Panc1 (cell line): ENCODE results near the gene KCNIP4.

ENCODE experiments used
- TCF7L2 ChIP-seq: IDR thresholded peaks from 2 replicates; pipeline ENCODE4 v1.6.1; 2011; ENCODE audit warnings: mild to moderate bottlenecking, low read depth, low read length, inconsistent platforms
- TF ChIP-seq, protein P1 (sequence below): fragments of 450-650 bp; IDR thresholded peaks from 2 replicates; pipeline ENCODE4 v1.5.1; 2017; ENCODE audit warnings: mild to moderate bottlenecking

DNA sequence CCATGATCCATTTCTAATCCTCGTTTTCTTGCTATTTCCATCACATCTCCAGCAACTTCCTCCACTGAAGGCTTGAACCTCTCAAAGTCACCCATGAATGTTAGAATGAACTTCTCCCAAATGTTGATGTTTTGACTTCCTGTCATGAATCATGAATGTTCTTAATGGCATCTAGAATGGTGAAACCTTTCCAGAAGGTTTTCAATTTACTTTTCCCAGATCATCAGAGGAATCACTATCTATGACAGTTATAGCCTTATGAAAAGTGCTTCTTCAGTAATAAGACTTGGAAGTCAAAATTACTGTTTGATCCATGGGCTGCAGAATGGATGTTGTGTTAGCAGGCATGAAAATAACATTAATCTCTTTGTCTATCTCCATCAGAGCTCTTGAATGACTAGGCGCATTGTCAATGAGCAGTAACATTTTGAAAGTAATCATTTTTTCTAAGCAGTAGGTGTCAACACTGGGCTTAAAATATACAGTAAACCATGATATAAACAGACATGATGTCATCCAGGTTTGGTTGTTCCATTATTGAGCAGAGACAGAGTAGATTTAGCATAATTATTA lies 268.2 kb downstream of the KCNIP4 start:
- TF ChIP-seq, protein P1, sequence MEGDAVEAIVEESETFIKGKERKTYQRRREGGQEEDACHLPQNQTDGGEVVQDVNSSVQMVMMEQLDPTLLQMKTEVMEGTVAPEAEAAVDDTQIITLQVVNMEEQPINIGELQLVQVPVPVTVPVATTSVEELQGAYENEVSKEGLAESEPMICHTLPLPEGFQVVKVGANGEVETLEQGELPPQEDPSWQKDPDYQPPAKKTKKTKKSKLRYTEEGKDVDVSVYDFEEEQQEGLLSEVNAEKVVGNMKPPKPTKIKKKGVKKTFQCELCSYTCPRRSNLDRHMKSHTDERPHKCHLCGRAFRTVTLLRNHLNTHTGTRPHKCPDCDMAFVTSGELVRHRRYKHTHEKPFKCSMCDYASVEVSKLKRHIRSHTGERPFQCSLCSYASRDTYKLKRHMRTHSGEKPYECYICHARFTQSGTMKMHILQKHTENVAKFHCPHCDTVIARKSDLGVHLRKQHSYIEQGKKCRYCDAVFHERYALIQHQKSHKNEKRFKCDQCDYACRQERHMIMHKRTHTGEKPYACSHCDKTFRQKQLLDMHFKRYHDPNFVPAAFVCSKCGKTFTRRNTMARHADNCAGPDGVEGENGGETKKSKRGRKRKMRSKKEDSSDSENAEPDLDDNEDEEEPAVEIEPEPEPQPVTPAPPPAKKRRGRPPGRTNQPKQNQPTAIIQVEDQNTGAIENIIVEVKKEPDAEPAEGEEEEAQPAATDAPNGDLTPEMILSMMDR, result no peak
- no peak for TF ChIP-seq TCF7L2
